HepG2 (cell line): ENCODE data around the gene LDB3. TPM values are rescaled to one million over a fixed set of nuclear protein-coding genes. Genes with fewer than 3 reads are reported as not detected.
"Not testable (repeated sequence)": the region's sequence is repeated elsewhere in the genome, so short reads cannot be mapped to it uniquely, and the experiment has no call there.

Experiments used
- ATAC-seq: fragments of 200-7000 bp; cut with Tn5 transposase; 3 replicates; pipeline ENCODE4 v1.9.1; 2020; ENCODE audit warnings: mild to moderate bottlenecking, moderate library complexity
- BruUV-seq: library from RNA; stranded (reverse); fragments of 400-500 nt; replicated peaks from 2 replicates; lab custom pipeline; 2021; lab: Mats Ljungman, UMichigan
- CTCF ChIA-PET: fragments of 300-600 bp; formaldehyde crosslinking; extraction: SDS; loops from one replicate; lab custom pipeline; 2021; ENCODE audit warnings: low total read pairs, inconsistent platforms, low intra/inter-chr PET ratio; lab: Yijun Ruan, JAX
- POLR2A ChIA-PET: fragments of 350-600 bp; sonication (Branson Sonifier 250); formaldehyde crosslinking; loops from one replicate; lab custom pipeline; 2020; ENCODE audit warnings: antibody characterized with exemption, inconsistent platforms; lab: Yijun Ruan, JAX
- DNase-seq: peaks from one replicate; pipeline ENCODE4 v3.0.0-alpha.2; 2015; ENCODE audit warnings: low spot score
- FAIRE-seq: peaks from 3 replicates; lab custom pipeline; 2011; peaks lifted over from hg19 to GRCh38; lab: Jason Lieb, UNC
- H2AFZ ChIP-seq: one replicate; pipeline ENCODE4 v1.6.1; 2011; ENCODE audit warnings: low read length, inconsistent platforms
- H3K27ac ChIP-seq: fragments of 300-600 bp; 3 replicates; pipeline ENCODE4 v1.8.0; 2011; ENCODE audit warnings: mixed run types, mild to moderate bottlenecking, mixed read lengths, low read length, inconsistent platforms; ENCODE audit not compliant: insufficient read depth; ENCODE audit errors: extremely low read length
- H3K27me3 ChIP-seq, 2 experiments: fragments of 200-600 bp in 1 of 2; 2 replicates in 1 of 2; 3 replicates in 1 of 2; pipeline versions ENCODE4 v1.6.0 to v1.8.0; 2011; ENCODE audit warnings: low read length in 2 of 2, mild to moderate bottlenecking in 2 of 2, moderate library complexity in 2 of 2, inconsistent platforms in 1 of 2; ENCODE audit not compliant: insufficient read depth in 2 of 2, control insufficient read depth in 1 of 2
- H3K36me3 ChIP-seq, 2 experiments: fragments of 200-600 bp in 1 of 2; replicated peaks in 1 of 2; 2 replicates in 1 of 2; 3 replicates in 1 of 2; pipeline versions ENCODE4 v1.5.1 to v1.8.0; 2011; ENCODE audit warnings: low read length in 2 of 2, inconsistent platforms in 1 of 2; ENCODE audit not compliant: insufficient read depth in 2 of 2, control insufficient read depth in 1 of 2
- H3K4me1 ChIP-seq: 2 replicates; pipeline ENCODE4 v1.5.1; 2012; ENCODE audit warnings: low read length, inconsistent platforms; ENCODE audit not compliant: insufficient read depth
- H3K4me2 ChIP-seq: 2 replicates; pipeline ENCODE4 v1.6.0; 2011; ENCODE audit warnings: low read depth, low read length, inconsistent platforms
- H3K4me3 ChIP-seq, 3 experiments: fragments of 200-600 bp in 1 of 3; sonication (generic), shearing (Covaris generic) in 1 of 3; replicated peaks in 1 of 3; 2 replicates each; pipeline ENCODE4 v1.5.1; 2011 to 2016; ENCODE audit warnings: low read length in 3 of 3, inconsistent platforms in 2 of 3, low read depth in 2 of 3, mild to moderate bottlenecking in 2 of 3, control low read depth in 1 of 3, mixed read lengths in 1 of 3; ENCODE audit not compliant: insufficient read depth in 1 of 3
- H3K79me2 ChIP-seq: one replicate; pipeline ENCODE4 v1.6.1; 2011; ENCODE audit warnings: low read length, inconsistent platforms; ENCODE audit not compliant: insufficient read depth
- H3K9ac ChIP-seq: 2 replicates; pipeline ENCODE4 v1.6.0; 2011; ENCODE audit warnings: mild to moderate bottlenecking, low read depth, low read length, inconsistent platforms; ENCODE audit not compliant: insufficient read depth
- H3K9me3 ChIP-seq: 2 replicates; pipeline ENCODE4 v1.5.1; 2012; ENCODE audit warnings: mild to moderate bottlenecking, low read length
- H4K20me1 ChIP-seq: 2 replicates; pipeline ENCODE4 v1.6.0; 2011; ENCODE audit warnings: inconsistent platforms, mild to moderate bottlenecking, low read length, moderate library complexity; ENCODE audit not compliant: insufficient read depth
- BRCA1 ChIP-seq: sonication (generic); formaldehyde crosslinking; IDR thresholded peaks from 2 replicates; pipeline ENCODE4 v1.4.0; 2020; ENCODE audit warnings: missing genetic modification reagents
- CAMTA2 ChIP-seq: sonication (generic); formaldehyde crosslinking; IDR thresholded peaks from 2 replicates; pipeline ENCODE4 v1.4.0; 2020; ENCODE audit warnings: mild to moderate bottlenecking, missing genetic modification reagents, borderline replicate concordance
- E2F2 ChIP-seq: sonication (generic); formaldehyde crosslinking; IDR thresholded peaks from 2 replicates; pipeline ENCODE4 v1.4.0; 2020; ENCODE audit warnings: missing genetic modification reagents, borderline replicate concordance
- MED8 ChIP-seq: sonication (generic); formaldehyde crosslinking; IDR thresholded peaks from 2 replicates; pipeline ENCODE4 v1.8.1; 2023; ENCODE audit warnings: mild to moderate bottlenecking, missing genetic modification reagents; ENCODE audit not compliant: insufficient replicate concordance
- NPAS2 ChIP-seq: sonication (generic); formaldehyde crosslinking; IDR thresholded peaks from 2 replicates; pipeline ENCODE4 v1.8.0; 2022; ENCODE audit warnings: mild to moderate bottlenecking, missing genetic modification reagents, borderline replicate concordance
- TMF1 ChIP-seq: sonication (generic); formaldehyde crosslinking; IDR thresholded peaks from 2 replicates; pipeline ENCODE4 v1.8.1; 2022; ENCODE audit warnings: low read depth, missing genetic modification reagents
- TSC22D2 ChIP-seq: sonication (generic); formaldehyde crosslinking; IDR thresholded peaks from 2 replicates; pipeline ENCODE4 v1.5.1; 2020; ENCODE audit warnings: missing genetic modification reagents, mild to moderate bottlenecking, borderline replicate concordance
- ZBTB44 ChIP-seq: sonication (generic); formaldehyde crosslinking; IDR thresholded peaks from 2 replicates; pipeline ENCODE4 v1.4.0; 2020; ENCODE audit warnings: missing genetic modification reagents
- ZNF260 ChIP-seq: sonication (generic); formaldehyde crosslinking; IDR thresholded peaks from 2 replicates; pipeline ENCODE4 v1.4.0; 2020; ENCODE audit warnings: missing genetic modification reagents, low read depth, mild to moderate bottlenecking, borderline replicate concordance
- ZNF616 ChIP-seq: sonication (generic); formaldehyde crosslinking; IDR thresholded peaks from 2 replicates; pipeline ENCODE4 v1.5.0; 2020; ENCODE audit warnings: low read depth, mild to moderate bottlenecking, missing genetic modification reagents
- WGBS: methylation state at CpG from one replicate; pipeline ENCODE4 v1.1.6; 2017; ENCODE audit warnings: low lambda C conversion rate; 5-methylcytosine and 5-hydroxymethylcytosine counted together
- in situ Hi-C: cut with HindIII; loops from 2 replicates; pipeline ENCODE4 v1.10.0; 2017; ENCODE audit warnings: low pct_unique_long_range_greater_than_20kb; ENCODE audit not compliant: extremely low pct_ligation_motif_present
- intact Hi-C: fragments of 100-400 bp; cut with micrococcal nuclease; formaldehyde crosslinking; loops from one replicate; pipeline ENCODE4 v1.10.0; 2022; ENCODE audit not compliant: unreplicated experiment
- polyA plus RNA-seq, 8 experiments: library from polyadenylated mRNA; depleted of rRNA in 3 of 8; stranded (reverse) in 7 of 8; unstranded in 1 of 8; fragments of >200 nt; fragmentation: Illumina TruSeq in 4 of 8; extraction: Trizol in 4 of 8; gene quantifications; 2 replicates each; pipeline versions ENCODE4 v1.2.1 to v1.2.3, GENCODE V29; 2011 to 2016; ENCODE audit warnings: low read depth in 4 of 8, missing spikeins in 1 of 8, mixed read lengths in 1 of 8; ENCODE audit not compliant: insufficient read depth in 1 of 8
- total RNA-seq, 5 experiments: library from RNA; depleted of rRNA; stranded (reverse); fragments of >200 nt; fragmentation: Illumina TruSeq; extraction: Trizol; gene quantifications; 2 replicates each; pipeline ENCODE4 v1.2.3, GENCODE V29; 2016; ENCODE audit warnings: low read depth in 1 of 5
- TF ChIP-seq, protein P1 (sequence below), 2 experiments: sonication (generic) in 1 of 2; formaldehyde crosslinking in 1 of 2; IDR thresholded peaks; 2 replicates each; pipeline versions ENCODE4 v1.5.1 to v1.6.1; 2011 to 2020; ENCODE audit warnings: borderline replicate concordance in 1 of 2, low read depth in 1 of 2, low read length in 1 of 2, mild to moderate bottlenecking in 1 of 2, missing genetic modification reagents in 1 of 2, moderate library complexity in 1 of 2

Gene LDB3
- total and polyA plus RNA-seq, 2 of the 13 experiments (the other 11 are each of a cell fraction or from before 2014, with no cell fraction given), result not detected

DNA sequence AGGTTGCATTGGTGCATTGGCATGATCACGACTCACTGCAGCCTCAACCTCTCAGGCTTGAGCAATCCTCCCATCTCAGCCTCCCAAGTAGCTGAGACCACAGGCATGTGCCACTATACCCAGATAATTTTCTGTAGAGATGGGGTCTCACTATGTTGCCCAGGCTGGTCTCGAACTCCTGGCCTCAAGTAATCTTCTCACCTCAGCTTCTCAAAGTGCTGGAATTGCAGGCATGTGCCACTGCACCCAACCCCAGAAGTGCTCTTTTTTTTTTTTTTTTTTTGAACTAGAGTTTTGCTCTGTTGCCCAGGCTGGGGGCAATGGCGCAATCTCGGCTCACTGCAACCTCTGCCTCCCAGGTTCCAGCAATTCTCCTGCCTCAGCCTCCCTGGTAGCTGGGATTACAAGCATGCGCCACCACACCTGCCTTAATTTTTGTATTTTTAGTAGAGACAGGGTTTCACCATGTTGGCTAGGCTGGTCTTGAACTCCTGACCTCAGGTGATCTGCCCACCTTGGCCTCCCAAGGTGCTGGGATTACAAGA, 22.6 kb upstream of the LDB3 start:
- 40% methylated on average over 5 of the region's 5 CpGs for WGBS
- ATAC-seq, DNase-seq, H2AFZ ChIP-seq, intact Hi-C loops, in situ Hi-C loops, H3K9me3 ChIP-seq, FAIRE-seq, H3K9ac ChIP-seq, BruUV-seq, H4K20me1 ChIP-seq, CTCF ChIA-PET, H3K4me1 ChIP-seq, H3K4me3 ChIP-seq, H3K27ac ChIP-seq, H3K79me2 ChIP-seq, H3K4me2 ChIP-seq, H3K36me3 ChIP-seq, POLR2A ChIA-PET: not testable (repeated sequence)
- peaks cover 5 to 27% of the 10 kb centered on the region in 2 experiments; a peak in 3 of 5 replicates for H3K27me3 ChIP-seq

GRCh38 chr10:86646532-86646931, 21.8 kb upstream of the LDB3 start:
- in situ Hi-C loops, result no loop called here
- Histone ChIP-seq H3K4me1 (no peaks in the 10 kb centered on the region), H3K4me3 (no peak overlapping the region), H4K20me1 (no peaks in the 10 kb centered on the region), H3K27ac (no peak overlapping the region), H3K4me2 (no peak overlapping the region), H3K36me3 (no peaks in the 10 kb centered on the region), H3K9ac (no peak overlapping the region), H3K79me2 (no peaks in the 10 kb centered on the region), H2AFZ (no peak overlapping the region), H3K9me3 (no peaks in the 10 kb centered on the region), H3K27me3 (peaks cover 5 to 34% of the 10 kb centered on the region in 2 experiments; a peak in 3 of 5 replicates)
- POLR2A ChIA-PET, result no interaction called here
- CTCF ChIA-PET, result no interaction called here
- no peak for FAIRE-seq
- BruUV-seq, result no TSS peak
- intact Hi-C loops, result no loop called here
- 52% methylated on average over 5 of the region's 5 CpGs for WGBS
- no peak for ATAC-seq
- DNase-seq, result no peak
- no peak for TF ChIP-seq ZNF260 (CRISPR knock-in tag)
- TF ChIP-seq E2F2 (CRISPR knock-in tag), result no peak
- TF ChIP-seq CAMTA2 (CRISPR knock-in tag), result no peak
- no peak for TF ChIP-seq ZBTB44
- TF ChIP-seq TMF1 (CRISPR knock-in tag), result no peak
- no peak for TF ChIP-seq MED8 (CRISPR knock-in tag)
- TF ChIP-seq, protein P1, sequence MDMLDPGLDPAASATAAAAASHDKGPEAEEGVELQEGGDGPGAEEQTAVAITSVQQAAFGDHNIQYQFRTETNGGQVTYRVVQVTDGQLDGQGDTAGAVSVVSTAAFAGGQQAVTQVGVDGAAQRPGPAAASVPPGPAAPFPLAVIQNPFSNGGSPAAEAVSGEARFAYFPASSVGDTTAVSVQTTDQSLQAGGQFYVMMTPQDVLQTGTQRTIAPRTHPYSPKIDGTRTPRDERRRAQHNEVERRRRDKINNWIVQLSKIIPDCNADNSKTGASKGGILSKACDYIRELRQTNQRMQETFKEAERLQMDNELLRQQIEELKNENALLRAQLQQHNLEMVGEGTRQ (IDR thresholded peaks at IDR 0.05; ENCODE audit: low read depth, low read length), result no peak
- TF ChIP-seq, protein P1 (CRISPR knock-in tag; IDR thresholded peaks at IDR 0.05; ENCODE audit: borderline replicate concordance), result no peak
- TF ChIP-seq NPAS2 (CRISPR knock-in tag), result no peak
- TF ChIP-seq TSC22D2 (CRISPR knock-in tag), result no peak
- TF ChIP-seq ZNF616 (CRISPR knock-in tag), result no peak
- TF ChIP-seq BRCA1, result no peak
